ENCODE data around the gene CHST3. TPM values are rescaled to one million over a fixed set of nuclear protein-coding genes. Genes with fewer than 3 reads are reported as not detected.
"Not testable (repeated sequence)": the region's sequence is repeated elsewhere in the genome, so short reads cannot be mapped to it uniquely, and the experiment has no call there.

The CHST3 gene
- not detected for polyA plus RNA-seq

GRCh38 chr10:71964098-71964742, at the start of gene CHST3:
CHST3 (plus strand) TSS chr10:71964395; CDS start chr10:72005843, 41,448 bp downstream.
- peaks cover 57% of the 10 kb centered on the region for H3K27me3 Mint-ChIP-seq
- H3K4me1 Mint-ChIP-seq: peaks cover 0 to 3% (median 1%) of the 10 kb centered on the region in 3 donors
- H3K36me3 Mint-ChIP-seq: peaks cover 1% of the 10 kb centered on the region

DNA sequence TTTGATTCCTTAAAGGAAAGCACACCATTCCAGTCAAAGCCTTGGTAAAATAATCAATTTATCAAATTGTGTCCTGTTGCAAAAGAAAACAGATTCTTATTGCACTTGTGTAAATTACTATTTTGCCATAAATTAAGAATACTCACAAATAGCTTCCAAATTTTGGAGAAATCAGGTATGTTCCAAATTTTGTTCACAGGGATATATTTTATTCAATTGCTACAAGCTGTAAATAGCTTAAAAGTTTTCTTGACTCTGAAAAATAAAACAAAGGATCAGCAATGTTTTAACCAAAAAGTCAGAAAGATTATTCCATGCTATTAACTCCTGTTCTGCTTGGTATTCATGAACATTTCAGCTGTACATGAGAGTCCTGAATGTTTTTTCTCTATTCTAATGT, 47.4 kb upstream of the CHST3 start:
- Mint-ChIP-seq H3K9me3 (peaks cover 4 to 12% (median 9%) of the 10 kb centered on the region in 3 donors), H3K4me1 (no peaks in the 10 kb centered on the region), H3K4me3 (no peak overlapping the region), H3K27ac (no peak overlapping the region), H3K27me3 (peaks cover 5% of the 10 kb centered on the region), H3K36me3 (no peaks in the 10 kb centered on the region)

More at GRCh38 chr10:71964098-71964742, at the start of gene CHST3:
- Mint-ChIP-seq H3K9me3 (peaks cover 0 to 3% (median 0%) of the 10 kb centered on the region in 3 donors), H3K4me3 (peak within 1 kb of the TSS; percentile 16 to 60 (median 51)), H3K27ac (no peak within 1 kb of the TSS)

DNA sequence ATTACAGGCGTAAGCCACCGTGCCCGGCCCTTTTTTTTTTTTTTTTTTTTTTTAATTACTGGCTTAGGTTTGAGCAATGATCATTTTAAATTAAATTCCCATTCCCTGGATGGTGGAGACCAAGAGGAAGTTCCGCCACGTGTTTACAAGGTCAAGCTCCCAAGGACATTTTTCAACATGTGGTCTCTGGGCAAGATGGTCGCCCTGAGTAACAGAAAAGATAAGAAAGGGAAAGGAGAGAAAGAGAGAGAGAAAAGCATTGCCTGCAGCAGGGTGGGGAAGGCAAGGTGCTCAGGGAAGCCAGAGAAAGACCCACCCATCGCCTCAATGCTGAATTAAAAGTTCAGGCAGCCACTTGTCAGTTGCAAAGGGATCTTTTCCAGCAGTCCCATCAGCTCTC, 45.2 kb upstream of the CHST3 start:
- no peaks in the 10 kb centered on the region for H3K36me3 Mint-ChIP-seq
- H3K9me3 Mint-ChIP-seq: peaks cover 2 to 5% (median 2%) of the 10 kb centered on the region in 3 donors
- peaks cover 5% of the 10 kb centered on the region for H3K27me3 Mint-ChIP-seq
- peaks cover 0 to 1% (median 0%) of the 10 kb centered on the region in 3 donors for H3K4me1 Mint-ChIP-seq
- no peak overlapping the region for H3K4me3 Mint-ChIP-seq
- no peak overlapping the region for H3K27ac Mint-ChIP-seq

GRCh38 chr10:71919956-71920539, 44.1 kb upstream of the CHST3 start:
- not testable (repeated sequence) for H3K27me3 Mint-ChIP-seq, H3K36me3 Mint-ChIP-seq, H3K4me1 Mint-ChIP-seq, H3K27ac Mint-ChIP-seq, H3K9me3 Mint-ChIP-seq, H3K4me3 Mint-ChIP-seq

DNA sequence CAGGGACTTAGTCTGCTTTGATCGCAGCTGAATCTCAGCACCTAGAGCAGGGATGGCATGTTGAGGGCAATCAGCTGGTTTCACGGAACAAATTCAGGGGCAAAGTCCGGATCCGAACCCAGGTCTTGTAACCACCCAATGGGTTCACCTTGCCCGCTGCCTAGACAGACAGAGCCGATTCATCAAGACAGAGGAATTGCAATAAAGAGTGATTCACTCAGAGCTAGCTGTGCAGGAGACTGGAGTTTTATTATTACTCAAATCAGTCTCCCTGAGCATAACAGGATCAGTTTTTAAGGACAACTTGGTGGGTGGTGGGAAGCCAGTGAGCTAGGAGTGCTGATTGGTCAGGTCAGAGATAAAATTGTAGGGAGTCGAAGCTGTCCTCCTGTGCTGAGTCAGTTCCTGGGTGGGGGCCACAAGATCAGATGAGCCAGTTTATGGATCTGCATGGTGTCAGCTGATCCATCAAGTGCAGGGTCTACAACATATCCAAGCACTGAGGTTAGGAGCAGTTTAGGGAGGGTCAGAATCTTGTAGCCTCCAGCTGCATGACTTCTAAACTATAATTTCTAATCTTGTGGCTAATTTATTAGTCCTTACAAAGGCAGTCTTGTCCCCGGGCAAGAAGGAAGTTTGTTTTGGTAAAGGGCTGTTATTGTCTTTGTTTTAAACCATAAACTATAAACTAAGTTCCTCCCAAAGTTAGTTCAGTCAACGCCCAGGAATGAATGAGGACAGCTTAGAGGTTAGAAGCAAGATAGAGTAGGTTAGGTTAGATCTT, 43.5 kb upstream of the CHST3 start:
- Mint-ChIP-seq H3K36me3 (peaks cover 2% of the 10 kb centered on the region), H3K4me1 (peaks cover 0 to 1% (median 0%) of the 10 kb centered on the region in 3 donors), H3K27me3 (peaks cover 5% of the 10 kb centered on the region), H3K9me3 (peaks cover 2 to 5% (median 2%) of the 10 kb centered on the region in 3 donors), H3K27ac (no peak overlapping the region), H3K4me3 (no peak overlapping the region)

- peaks cover 5% of the 10 kb centered on the region for H3K27me3 Mint-ChIP-seq
- H3K4me3 Mint-ChIP-seq: no peak overlapping the region
- H3K36me3 Mint-ChIP-seq: peaks cover 2% of the 10 kb centered on the region
- no peak overlapping the region for H3K27ac Mint-ChIP-seq
- peaks cover 2 to 5% (median 2%) of the 10 kb centered on the region in 3 donors for H3K9me3 Mint-ChIP-seq
- H3K4me1 Mint-ChIP-seq: peaks cover 0 to 1% (median 0%) of the 10 kb centered on the region in 3 donors
Observed at GRCh38 chr10:71921324-71922027, 42.7 kb upstream of the CHST3 start.

DNA sequence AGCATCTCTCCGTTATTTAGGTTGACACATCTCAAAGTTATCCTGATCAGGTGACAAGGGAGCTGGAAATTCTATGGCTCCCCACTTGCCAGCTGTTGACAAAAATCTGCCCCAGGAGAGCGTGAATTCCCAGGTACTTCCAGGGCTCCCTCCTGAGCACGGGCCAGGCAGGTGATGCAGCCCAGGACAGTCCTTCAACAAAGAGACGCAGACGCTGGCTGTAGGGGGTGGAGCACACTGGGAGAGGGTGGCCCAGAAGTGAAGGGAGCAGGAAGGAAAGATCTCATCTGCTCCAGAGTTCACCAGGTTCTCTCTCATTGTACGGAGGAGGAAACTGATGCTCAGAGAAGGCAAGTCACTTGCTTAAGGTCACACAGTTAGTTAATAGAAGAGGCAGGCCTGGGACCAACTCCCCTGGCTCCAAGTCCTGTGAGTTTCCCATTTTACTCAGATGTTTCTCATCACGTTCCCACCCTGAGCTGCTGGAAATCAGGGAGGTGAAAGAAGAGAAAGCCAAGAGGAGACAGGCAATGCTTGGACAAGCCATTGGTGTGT, 41.0 kb upstream of the CHST3 start:
- no peaks in the 10 kb centered on the region for H3K9me3 Mint-ChIP-seq
- H3K36me3 Mint-ChIP-seq: peaks cover 2% of the 10 kb centered on the region
- H3K4me1 Mint-ChIP-seq: peaks cover 0 to 1% (median 0%) of the 10 kb centered on the region in 3 donors
- H3K27me3 Mint-ChIP-seq: peaks cover 5% of the 10 kb centered on the region
- no peak overlapping the region for H3K4me3 Mint-ChIP-seq
- no peak overlapping the region for H3K27ac Mint-ChIP-seq

GRCh38 chr10:71924771-71925170, 39.4 kb upstream of the CHST3 start:
- peaks cover 0 to 3% (median 0%) of the 10 kb centered on the region in 3 donors for H3K4me1 Mint-ChIP-seq
- no peak overlapping the region for H3K27ac Mint-ChIP-seq
- no peak overlapping the region for H3K4me3 Mint-ChIP-seq
- no peaks in the 10 kb centered on the region for H3K9me3 Mint-ChIP-seq
- peaks cover 3% of the 10 kb centered on the region for H3K27me3 Mint-ChIP-seq
- H3K36me3 Mint-ChIP-seq: peaks cover 2% of the 10 kb centered on the region

DNA sequence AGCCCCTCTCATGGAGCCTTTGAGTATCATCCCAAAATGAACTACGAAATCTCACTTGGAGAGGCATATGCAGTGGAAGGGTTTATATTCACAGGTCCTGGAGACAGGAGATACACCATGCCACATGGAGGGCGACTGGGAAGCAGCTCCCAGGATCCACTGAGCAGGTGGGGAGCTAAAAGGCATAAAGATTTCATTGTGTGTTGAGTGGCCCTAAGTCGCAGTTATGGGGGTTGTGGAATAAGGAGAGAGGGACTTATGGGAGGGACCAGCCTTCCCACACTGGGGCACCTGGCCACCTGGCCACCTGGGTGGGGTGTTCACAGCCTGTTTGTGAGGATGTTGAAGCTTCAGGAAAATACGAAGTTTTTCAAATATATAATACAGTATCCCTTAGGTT, 37.0 kb upstream of the CHST3 start:
- Mint-ChIP-seq H3K27ac (no peak overlapping the region), H3K4me3 (no peak overlapping the region), H3K9me3 (no peaks in the 10 kb centered on the region), H3K27me3 (peaks cover 5% of the 10 kb centered on the region), H3K36me3 (peaks cover 2% of the 10 kb centered on the region), H3K4me1 (peaks cover 0 to 2% (median 0%) of the 10 kb centered on the region in 3 donors)

- peaks cover 5% of the 10 kb centered on the region for H3K27me3 Mint-ChIP-seq
- peaks cover 0 to 2% (median 0%) of the 10 kb centered on the region in 3 donors for H3K4me1 Mint-ChIP-seq
- no peak overlapping the region for H3K4me3 Mint-ChIP-seq
- H3K9me3 Mint-ChIP-seq: no peaks in the 10 kb centered on the region
- H3K27ac Mint-ChIP-seq: no peak overlapping the region
- H3K36me3 Mint-ChIP-seq: peaks cover 2% of the 10 kb centered on the region
Observed at GRCh38 chr10:71927776-71928592, 36.2 kb upstream of the CHST3 start.

GRCh38 chr10:71931295-71931694, 32.9 kb upstream of the CHST3 start:
- Mint-ChIP-seq H3K4me3 (no peak overlapping the region), H3K27ac (no peak overlapping the region), H3K9me3 (peaks cover 0 to 10% (median 7%) of the 10 kb centered on the region in 3 donors)

GRCh38 chr10:71933651-71934050, 30.5 kb upstream of the CHST3 start:
- Mint-ChIP-seq H3K4me3 (peak overlapping the region in 2 of 4 donors; percentile 15 to 44), H3K9me3 (peaks cover 4 to 11% (median 10%) of the 10 kb centered on the region in 3 donors), H3K4me1 (peaks cover 0 to 3% (median 2%) of the 10 kb centered on the region in 3 donors), H3K27me3 (peaks cover 10% of the 10 kb centered on the region), H3K27ac (peak overlapping the region in 1 of 3 donors; percentile 17), H3K36me3 (no peaks in the 10 kb centered on the region)

More at GRCh38 chr10:71931295-71931694, 32.9 kb upstream of the CHST3 start:
- peaks cover 10% of the 10 kb centered on the region for H3K27me3 Mint-ChIP-seq
- peaks cover 0 to 3% (median 2%) of the 10 kb centered on the region in 3 donors for H3K4me1 Mint-ChIP-seq
- H3K36me3 Mint-ChIP-seq: no peaks in the 10 kb centered on the region

GRCh38 chr10:71938211-71938610, 26.0 kb upstream of the CHST3 start:
- Mint-ChIP-seq H3K4me3 (no peak overlapping the region), H3K27me3 (peaks cover 5% of the 10 kb centered on the region), H3K9me3 (peaks cover 8 to 33% (median 31%) of the 10 kb centered on the region in 3 donors), H3K27ac (peak overlapping the region in 1 of 3 donors; percentile 10), H3K36me3 (peaks cover 5% of the 10 kb centered on the region), H3K4me1 (peaks cover 5 to 13% (median 5%) of the 10 kb centered on the region in 3 donors)
